Activated naive CD4-positive, alpha-beta T cell treated with anti-CD3 and anti-CD28 coated beads, Interleukin-2, amount 50 U/mL, for 24 hours (primary cell): ENCODE measurements around the gene RFPL1.

ENCODE experiments used
- H3K27ac Mint-ChIP-seq: one replicate; pipeline ENCODE4 v1.8.0; 2021; ENCODE audit warnings: mild to moderate bottlenecking, mixed read lengths
- H3K27me3 Mint-ChIP-seq: one replicate; pipeline ENCODE4 v1.8.0; 2021; ENCODE audit warnings: mixed read lengths
- H3K36me3 Mint-ChIP-seq: one replicate; pipeline ENCODE4 v1.8.0; 2021; ENCODE audit warnings: mixed read lengths
- H3K4me1 Mint-ChIP-seq: one replicate; pipeline ENCODE4 v1.8.0; 2021; ENCODE audit warnings: mixed read lengths
- H3K4me3 Mint-ChIP-seq: one replicate; pipeline ENCODE4 v1.8.0; 2021; ENCODE audit warnings: mild to moderate bottlenecking, mixed read lengths
- H3K9me3 Mint-ChIP-seq: one replicate; pipeline ENCODE4 v1.8.0; 2021; ENCODE audit warnings: mixed read lengths

The RFPL1 gene

GRCh38 chr22:29427176-29427760, 11.1 kb upstream of the RFPL1 start:
- no peaks in the 10 kb centered on the region for H3K4me1 Mint-ChIP-seq
- no peak overlapping the region for H3K4me3 Mint-ChIP-seq
- no peaks in the 10 kb centered on the region for H3K27me3 Mint-ChIP-seq
- H3K9me3 Mint-ChIP-seq = no peaks in the 10 kb centered on the region
- H3K27ac Mint-ChIP-seq = no peak overlapping the region
- H3K36me3 Mint-ChIP-seq = no peaks in the 10 kb centered on the region

- Mint-ChIP-seq H3K27ac (no peak overlapping the region), H3K27me3 (no peaks in the 10 kb centered on the region), H3K4me3 (no peak overlapping the region), H3K36me3 (no peaks in the 10 kb centered on the region), H3K4me1 (no peaks in the 10 kb centered on the region), H3K9me3 (no peaks in the 10 kb centered on the region)
These were observed 6.4 kb upstream of the RFPL1 start for GRCh38 chr22:29431986-29432385.

- Mint-ChIP-seq H3K9me3 (no peaks in the 10 kb centered on the region), H3K4me1 (no peaks in the 10 kb centered on the region), H3K36me3 (no peaks in the 10 kb centered on the region), H3K4me3 (no peak overlapping the region), H3K27me3 (no peaks in the 10 kb centered on the region), H3K27ac (no peak overlapping the region)
These were observed 4.5 kb upstream of the RFPL1 start for GRCh38 chr22:29433856-29434255.

GRCh38 chr22:29434288-29434687, 4.1 kb upstream of the RFPL1 start:
- no peaks in the 10 kb centered on the region for H3K36me3 Mint-ChIP-seq
- H3K27me3 Mint-ChIP-seq = no peaks in the 10 kb centered on the region
- H3K27ac Mint-ChIP-seq = no peak overlapping the region
- no peak overlapping the region for H3K4me3 Mint-ChIP-seq
- no peaks in the 10 kb centered on the region for H3K9me3 Mint-ChIP-seq
- no peaks in the 10 kb centered on the region for H3K4me1 Mint-ChIP-seq

GRCh38 chr22:29435236-29436136, 2.9 kb upstream of the RFPL1 start:
- H3K27me3 Mint-ChIP-seq = no peaks in the 10 kb centered on the region
- H3K4me1 Mint-ChIP-seq = no peaks in the 10 kb centered on the region
- no peaks in the 10 kb centered on the region for H3K9me3 Mint-ChIP-seq
- H3K4me3 Mint-ChIP-seq = no peak overlapping the region
- no peak overlapping the region for H3K27ac Mint-ChIP-seq
- H3K36me3 Mint-ChIP-seq = no peaks in the 10 kb centered on the region

- no peak overlapping the region for H3K27ac Mint-ChIP-seq
- H3K4me1 Mint-ChIP-seq = no peaks in the 10 kb centered on the region
- H3K4me3 Mint-ChIP-seq = no peak overlapping the region
- no peaks in the 10 kb centered on the region for H3K9me3 Mint-ChIP-seq
- peaks cover 1% of the 10 kb centered on the region for H3K27me3 Mint-ChIP-seq
- no peaks in the 10 kb centered on the region for H3K36me3 Mint-ChIP-seq
These were observed 4.6 kb downstream of the RFPL1 start for GRCh38 chr22:29442976-29443375.

GRCh38 chr22:29443452-29443851, 5.1 kb downstream of the RFPL1 start:
- Mint-ChIP-seq H3K36me3 (no peaks in the 10 kb centered on the region), H3K27me3 (peaks cover 1% of the 10 kb centered on the region), H3K27ac (no peak overlapping the region), H3K4me1 (no peaks in the 10 kb centered on the region), H3K9me3 (no peaks in the 10 kb centered on the region), H3K4me3 (no peak overlapping the region)

GRCh38 chr22:29443861-29444792, 5.7 kb downstream of the RFPL1 start:
- Mint-ChIP-seq H3K4me1 (no peaks in the 10 kb centered on the region), H3K36me3 (no peaks in the 10 kb centered on the region), H3K27me3 (peaks cover 1% of the 10 kb centered on the region), H3K9me3 (no peaks in the 10 kb centered on the region), H3K27ac (no peak overlapping the region), H3K4me3 (no peak overlapping the region)

GRCh38 chr22:29445508-29445907, 7.1 kb downstream of the RFPL1 start:
- H3K4me3 Mint-ChIP-seq = no peak overlapping the region
- no peaks in the 10 kb centered on the region for H3K36me3 Mint-ChIP-seq
- no peaks in the 10 kb centered on the region for H3K9me3 Mint-ChIP-seq
- no peaks in the 10 kb centered on the region for H3K4me1 Mint-ChIP-seq
- peaks cover 1% of the 10 kb centered on the region for H3K27me3 Mint-ChIP-seq
- H3K27ac Mint-ChIP-seq = no peak overlapping the region

GRCh38 chr22:29447906-29448305, 9.5 kb downstream of the RFPL1 start:
- no peaks in the 10 kb centered on the region for H3K9me3 Mint-ChIP-seq
- H3K27me3 Mint-ChIP-seq = no peaks in the 10 kb centered on the region

GRCh38 chr22:29449296-29449875, 11.0 kb downstream of the RFPL1 start:
- Mint-ChIP-seq H3K4me1 (no peaks in the 10 kb centered on the region), H3K27ac (no peak overlapping the region), H3K36me3 (no peaks in the 10 kb centered on the region)

More at GRCh38 chr22:29447906-29448305, 9.5 kb downstream of the RFPL1 start:
- no peaks in the 10 kb centered on the region for H3K36me3 Mint-ChIP-seq
- H3K4me1 Mint-ChIP-seq = no peaks in the 10 kb centered on the region
- no peak overlapping the region for H3K4me3 Mint-ChIP-seq
- no peak overlapping the region for H3K27ac Mint-ChIP-seq

GRCh38 chr22:29450222-29450621, 11.8 kb downstream of the RFPL1 start:
- Mint-ChIP-seq H3K4me1 (no peaks in the 10 kb centered on the region), H3K9me3 (no peaks in the 10 kb centered on the region), H3K4me3 (no peak overlapping the region), H3K36me3 (no peaks in the 10 kb centered on the region), H3K27me3 (no peaks in the 10 kb centered on the region), H3K27ac (no peak overlapping the region)

More at GRCh38 chr22:29449296-29449875, 11.0 kb downstream of the RFPL1 start:
- H3K4me3 Mint-ChIP-seq = no peak overlapping the region
- no peaks in the 10 kb centered on the region for H3K27me3 Mint-ChIP-seq
- H3K9me3 Mint-ChIP-seq = no peaks in the 10 kb centered on the region

- H3K27me3 Mint-ChIP-seq = no peaks in the 10 kb centered on the region
- H3K4me1 Mint-ChIP-seq = no peaks in the 10 kb centered on the region
- no peaks in the 10 kb centered on the region for H3K36me3 Mint-ChIP-seq
- H3K4me3 Mint-ChIP-seq = no peak overlapping the region
- no peak overlapping the region for H3K27ac Mint-ChIP-seq
- H3K9me3 Mint-ChIP-seq = no peaks in the 10 kb centered on the region
These were observed 13.5 kb downstream of the RFPL1 start for GRCh38 chr22:29451863-29452262.

- H3K36me3 Mint-ChIP-seq = no peaks in the 10 kb centered on the region
These were observed 15.9 kb downstream of the RFPL1 start for GRCh38 chr22:29454276-29454675.

GRCh38 chr22:29456211-29456671, 17.9 kb downstream of the RFPL1 start:
- H3K4me1 Mint-ChIP-seq = no peaks in the 10 kb centered on the region
- no peak overlapping the region for H3K27ac Mint-ChIP-seq
- H3K27me3 Mint-ChIP-seq = no peaks in the 10 kb centered on the region
- H3K36me3 Mint-ChIP-seq = no peaks in the 10 kb centered on the region
- no peaks in the 10 kb centered on the region for H3K9me3 Mint-ChIP-seq
- H3K4me3 Mint-ChIP-seq = no peak overlapping the region

More at GRCh38 chr22:29454276-29454675, 15.9 kb downstream of the RFPL1 start:
- Mint-ChIP-seq H3K4me1 (no peaks in the 10 kb centered on the region), H3K9me3 (no peaks in the 10 kb centered on the region), H3K27me3 (no peaks in the 10 kb centered on the region), H3K27ac (no peak overlapping the region), H3K4me3 (no peak overlapping the region)
